Measurements from ENCODE around the gene KIAA2012.

DNA sequence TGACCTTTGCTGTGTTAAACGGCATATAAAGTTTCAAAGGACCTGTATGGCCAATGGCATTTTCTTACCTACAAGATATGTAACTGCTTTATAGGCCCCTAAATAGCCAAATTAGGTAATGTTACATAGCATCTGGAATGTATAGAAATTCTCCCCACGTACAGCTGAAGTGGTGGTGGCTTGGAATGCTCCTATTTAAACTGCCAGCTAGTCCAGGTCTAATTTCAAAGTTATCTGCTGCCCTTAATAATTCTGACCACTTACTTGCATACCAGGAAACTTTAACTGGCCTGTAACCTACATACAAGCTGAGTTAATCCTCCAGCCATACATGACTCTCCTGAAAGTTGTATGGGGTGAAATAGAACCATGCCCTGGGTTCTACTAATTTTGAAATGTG, 1.3 kb downstream of the KIAA2012 start:
- TF ChIP-seq SPI1 (IDR thresholded peaks at IDR 0.05; ENCODE audit: borderline replicate concordance, low read depth) (no peak), POLR2AphosphoS5 (IDR thresholded peaks at IDR 0.05; ENCODE audit: low read depth) (no peak)

All from HL-60 (cell line).